ENCODE data around the gene GPATCH4. TPM values are rescaled to one million over a fixed set of nuclear protein-coding genes. Genes with fewer than 3 reads are reported as not detected.

GPATCH4 gene
- total RNA-seq, 1 experiment from 2014 or later: 44.4 TPM

- no TSS peak for BruUV-seq (replicated peaks)
- intact Hi-C loops (cut with micrococcal nuclease; ENCODE audit: unreplicated experiment): no loop called here
These were observed 4.9 kb downstream of the GPATCH4 start for GRCh38 chr1:156596426-156596825.

DNA sequence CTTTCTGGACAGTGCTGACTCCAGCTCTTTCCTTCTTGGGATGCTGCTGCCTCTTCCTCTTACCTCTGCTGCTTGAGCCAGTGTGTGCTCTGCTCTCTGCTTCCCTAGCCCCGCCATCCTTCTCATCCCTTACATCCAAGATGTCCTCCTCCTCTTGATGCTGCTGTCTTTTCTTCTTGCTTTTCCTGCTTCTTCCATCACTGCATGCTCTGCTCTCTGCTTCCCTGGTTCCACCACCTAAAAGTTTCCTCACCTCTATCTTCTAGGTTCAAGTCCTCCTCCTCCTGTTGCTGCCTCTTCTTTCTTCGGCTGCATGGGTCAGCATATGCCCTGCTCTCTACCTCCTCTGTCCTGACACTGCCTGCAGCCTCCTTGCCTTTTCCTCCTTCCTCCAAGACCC is 6.3 kb downstream of the GPATCH4 start:
- Histone ChIP-seq H3K4me1 (ENCODE audit: control insufficient read depth, insufficient read depth, low read length) (peaks cover 21% of the 10 kb centered on the region), H3K27ac (ENCODE audit: low read length) (no peak overlapping the region), H3K9me3 (ENCODE audit: control insufficient read depth, insufficient read depth, low read depth, low read length) (no peaks in the 10 kb centered on the region), H3K27me3 (ENCODE audit: control insufficient read depth, insufficient read depth, low read length) (no peaks in the 10 kb centered on the region), H3K36me3 (ENCODE audit: control insufficient read depth, insufficient read depth, low read length) (peaks cover 18% of the 10 kb centered on the region), H3K4me3 (ENCODE audit: low read depth in 2 of 2, low read length in 2 of 2) (no peak overlapping the region)
- TF ChIP-seq, protein P1, sequence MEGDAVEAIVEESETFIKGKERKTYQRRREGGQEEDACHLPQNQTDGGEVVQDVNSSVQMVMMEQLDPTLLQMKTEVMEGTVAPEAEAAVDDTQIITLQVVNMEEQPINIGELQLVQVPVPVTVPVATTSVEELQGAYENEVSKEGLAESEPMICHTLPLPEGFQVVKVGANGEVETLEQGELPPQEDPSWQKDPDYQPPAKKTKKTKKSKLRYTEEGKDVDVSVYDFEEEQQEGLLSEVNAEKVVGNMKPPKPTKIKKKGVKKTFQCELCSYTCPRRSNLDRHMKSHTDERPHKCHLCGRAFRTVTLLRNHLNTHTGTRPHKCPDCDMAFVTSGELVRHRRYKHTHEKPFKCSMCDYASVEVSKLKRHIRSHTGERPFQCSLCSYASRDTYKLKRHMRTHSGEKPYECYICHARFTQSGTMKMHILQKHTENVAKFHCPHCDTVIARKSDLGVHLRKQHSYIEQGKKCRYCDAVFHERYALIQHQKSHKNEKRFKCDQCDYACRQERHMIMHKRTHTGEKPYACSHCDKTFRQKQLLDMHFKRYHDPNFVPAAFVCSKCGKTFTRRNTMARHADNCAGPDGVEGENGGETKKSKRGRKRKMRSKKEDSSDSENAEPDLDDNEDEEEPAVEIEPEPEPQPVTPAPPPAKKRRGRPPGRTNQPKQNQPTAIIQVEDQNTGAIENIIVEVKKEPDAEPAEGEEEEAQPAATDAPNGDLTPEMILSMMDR (IDR thresholded peaks at IDR 0.05): no peak
- TF ChIP-seq TCF7L2 (IDR thresholded peaks at IDR 0.05; ENCODE audit: low read depth, low read length) (no peak), POLR2AphosphoS5 (IDR thresholded peaks at IDR 0.05; ENCODE audit: low read depth, low read length) (peak; percentile 9; the same call in 1 of the 2 replicates), SIN3A (IDR thresholded peaks at IDR 0.05; ENCODE audit: borderline replicate concordance, insufficient read depth, low read depth, low read length) (no peak), REST (IDR thresholded peaks at IDR 0.05; ENCODE audit: insufficient read depth in 1 of 2, low read depth in 2 of 2, low read length in 1 of 2) (no peak)
- BruUV-seq (replicated peaks): TSS peak; percentile 92
- intact Hi-C loops (cut with micrococcal nuclease; ENCODE audit: unreplicated experiment) (no loop called here), in situ Hi-C loops (cut with HindIII; ENCODE audit: low pct_unique_long_range_greater_than_20kb, low sequenced_read_pairs) (no loop called here)
- no peak for DNase-seq (ENCODE audit: low read depth, low spot score)
- ChIA-PET POLR2A (no interaction called here), CTCF (no interaction called here)
- ATAC-seq: no peak

More at GRCh38 chr1:156596426-156596825, 4.9 kb downstream of the GPATCH4 start:
- no peaks in the 10 kb centered on the region for H3K9me3 ChIP-seq (ENCODE audit: control insufficient read depth, insufficient read depth, low read depth, low read length)
- POLR2A ChIA-PET: no interaction called here
- no peaks in the 10 kb centered on the region for H3K27me3 ChIP-seq (ENCODE audit: control insufficient read depth, insufficient read depth, low read length)
- H3K4me3 ChIP-seq (ENCODE audit: low read depth in 2 of 2, low read length in 2 of 2): no peak overlapping the region
- H3K27ac ChIP-seq (ENCODE audit: low read length): no peak overlapping the region
- peaks cover 20% of the 10 kb centered on the region for H3K36me3 ChIP-seq (ENCODE audit: control insufficient read depth, insufficient read depth, low read length)
- no peak for DNase-seq (ENCODE audit: low read depth, low spot score)
- in situ Hi-C loops (cut with HindIII; ENCODE audit: low pct_unique_long_range_greater_than_20kb, low sequenced_read_pairs): no loop called here
- peaks cover 13% of the 10 kb centered on the region for H3K4me1 ChIP-seq (ENCODE audit: control insufficient read depth, insufficient read depth, low read length)
- no peak for ATAC-seq
- TF ChIP-seq SIN3A (IDR thresholded peaks at IDR 0.05; ENCODE audit: borderline replicate concordance, insufficient read depth, low read depth, low read length) (no peak), TCF7L2 (IDR thresholded peaks at IDR 0.05; ENCODE audit: low read depth, low read length) (no peak), REST (IDR thresholded peaks at IDR 0.05; ENCODE audit: insufficient read depth in 1 of 2, low read depth in 2 of 2, low read length in 1 of 2) (no peak), POLR2AphosphoS5 (IDR thresholded peaks at IDR 0.05; ENCODE audit: low read depth, low read length) (no peak)
- TF ChIP-seq, protein P1 (IDR thresholded peaks at IDR 0.05): no peak
- CTCF ChIA-PET: no interaction called here

Measured in Panc1 (cell line).